GM18858 (cell line): Measurements from ENCODE around the gene AVP.
"Not testable (repeated sequence)": the region's sequence is repeated elsewhere in the genome, so short reads cannot be mapped to it uniquely, and the experiment has no call there.

ENCODE experiments used
- ATAC-seq: cut with Tn5 transposase; IDR thresholded peaks from one replicate; pipeline ENCODE4 v1.9.1; 2021; ENCODE audit not compliant: unreplicated experiment

AVP gene

DNA sequence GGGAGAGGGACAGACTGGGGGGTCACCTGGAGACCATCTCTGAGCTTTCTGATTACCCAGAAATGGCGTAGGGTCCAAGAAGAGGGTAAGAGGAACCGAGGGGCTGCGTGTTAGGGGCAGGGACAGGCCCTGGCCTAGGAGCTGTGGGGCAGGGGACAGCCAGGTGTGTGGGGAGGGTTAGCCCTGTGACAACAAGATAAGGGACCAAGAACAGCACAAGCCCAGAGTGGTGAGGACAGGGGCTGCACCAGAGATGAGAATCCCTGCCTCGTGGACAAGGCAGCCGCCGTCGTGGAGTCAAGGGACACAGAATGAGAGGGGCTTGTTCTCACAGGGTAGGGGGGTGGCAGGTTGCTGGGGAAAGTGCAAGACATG is 449 bp upstream of the AVP start:
- no peak for ATAC-seq

DNA sequence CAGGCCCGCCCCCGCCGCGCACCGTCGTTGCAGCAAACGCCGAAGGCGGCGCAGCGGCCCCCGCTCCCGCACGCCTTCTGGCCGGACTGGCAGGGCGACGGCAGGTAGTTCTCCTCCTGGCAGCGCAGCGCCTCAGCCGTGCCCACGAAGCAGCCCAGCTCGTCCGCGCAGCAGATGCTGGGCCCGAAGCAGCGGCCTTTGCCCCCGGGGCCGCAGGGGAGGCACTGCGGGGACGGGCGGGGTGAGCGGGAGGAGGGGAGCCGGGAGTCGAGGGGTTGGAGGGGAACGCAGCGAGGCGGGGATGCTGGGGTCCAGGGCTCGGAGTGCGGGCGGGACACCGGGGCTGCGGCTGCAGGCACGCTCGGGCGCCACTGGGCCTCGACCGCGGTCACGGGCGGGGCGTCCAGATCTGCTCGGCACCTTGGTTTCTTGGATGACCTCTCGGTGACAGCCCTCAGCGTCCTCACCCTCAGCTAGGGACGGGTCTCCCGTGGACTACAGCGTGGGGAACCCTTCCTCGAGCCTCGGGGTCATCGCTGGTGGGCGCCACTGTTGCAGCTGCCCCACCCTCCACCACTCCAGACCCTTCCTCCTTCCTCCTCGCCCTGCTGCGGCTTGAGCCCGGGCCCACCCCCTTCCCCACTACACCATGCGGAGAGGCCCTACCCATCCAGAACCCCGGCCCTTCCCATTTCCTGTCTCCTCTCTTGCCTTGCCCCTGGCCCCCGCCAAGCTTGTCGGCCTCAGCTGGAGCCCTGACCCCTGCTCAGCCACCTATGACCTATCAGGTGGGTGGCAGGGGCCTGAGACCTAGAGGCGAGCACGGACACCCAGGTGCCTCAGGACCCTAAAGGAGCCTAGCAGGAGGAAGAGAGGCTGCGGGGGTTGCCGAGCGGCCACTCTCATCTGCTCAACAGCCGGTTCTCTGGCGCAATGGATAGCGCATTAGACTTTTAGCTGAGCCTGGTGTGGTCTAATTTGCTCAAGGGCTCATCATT is 1.3 kb downstream of the AVP start:
- no peak for ATAC-seq

DNA sequence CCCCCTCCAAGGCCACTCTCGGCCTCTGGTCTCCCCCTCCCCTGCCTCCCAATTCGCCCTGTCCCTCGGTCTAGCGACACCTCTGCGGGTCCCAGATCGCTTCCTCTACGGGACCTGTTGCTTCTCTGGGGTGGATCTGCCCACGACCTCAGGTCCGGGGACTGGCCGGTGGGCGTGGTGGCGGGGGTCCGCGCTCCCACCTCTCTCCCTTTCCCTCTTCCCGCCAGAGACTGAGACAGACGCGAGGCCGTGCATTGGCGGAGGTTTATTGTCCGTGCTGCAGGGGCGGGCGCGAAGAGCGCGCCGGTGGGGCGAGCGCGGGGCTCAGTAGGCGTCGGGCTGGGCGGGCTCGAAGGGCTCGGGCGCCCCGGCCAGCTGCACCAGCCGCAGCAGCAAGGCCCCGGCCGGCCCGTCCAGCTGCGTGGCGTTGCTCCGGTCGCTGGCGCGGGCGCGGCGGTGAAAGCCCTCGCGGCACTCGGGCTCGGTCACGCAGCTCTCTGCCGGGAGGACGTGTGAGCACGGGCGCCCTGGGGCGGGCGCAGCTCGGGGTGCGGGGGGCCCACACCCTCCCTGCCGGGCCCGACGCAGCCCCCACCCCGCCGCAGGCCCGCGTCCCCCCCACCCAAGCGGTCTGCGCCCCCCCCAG is 2.1 kb downstream of the AVP start:
- ATAC-seq: no peak

DNA sequence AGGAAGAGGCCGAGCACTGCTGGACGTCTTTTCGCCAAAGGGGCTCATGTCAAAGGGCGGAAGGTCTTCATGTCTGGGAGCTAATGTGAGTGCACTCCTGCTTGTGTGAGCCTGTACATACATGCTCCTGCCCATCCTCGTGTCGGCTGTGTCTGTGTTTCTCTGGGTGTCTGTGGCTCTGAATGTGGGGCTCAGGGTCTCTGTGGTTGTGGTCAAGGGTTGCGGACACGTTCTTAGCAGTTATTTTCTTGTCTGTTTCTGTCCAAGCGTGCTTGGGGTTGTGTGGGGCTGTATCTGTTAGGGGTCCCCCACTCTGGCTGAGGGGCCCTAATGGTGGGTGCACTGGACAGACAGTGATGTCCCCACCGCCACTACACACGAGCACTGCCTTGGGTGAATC is 2.9 kb downstream of the AVP start:
- ATAC-seq: no peak

DNA sequence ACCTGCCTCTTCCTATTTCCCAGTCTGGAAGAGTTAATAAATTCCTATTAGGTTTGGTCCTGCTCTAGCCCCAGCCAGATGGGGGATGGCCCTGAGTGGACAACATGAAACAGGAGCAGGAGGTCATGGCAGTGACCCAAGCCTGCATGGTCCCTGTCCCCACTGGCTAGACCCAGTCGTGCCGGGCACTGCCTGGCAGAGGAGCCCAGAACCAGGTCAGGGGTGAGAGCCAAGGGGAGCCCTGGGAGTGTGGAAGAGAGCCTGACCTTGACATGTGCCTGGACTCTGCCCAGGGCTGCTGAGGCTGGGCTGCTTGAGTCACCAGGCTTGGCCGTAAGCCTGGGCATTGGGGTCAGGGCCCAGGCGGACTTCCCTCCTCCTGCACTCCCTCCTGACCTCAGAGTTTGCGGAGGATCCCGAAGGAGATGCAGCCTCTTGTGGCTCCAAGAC is 3.6 kb downstream of the AVP start:
- no peak for ATAC-seq

DNA sequence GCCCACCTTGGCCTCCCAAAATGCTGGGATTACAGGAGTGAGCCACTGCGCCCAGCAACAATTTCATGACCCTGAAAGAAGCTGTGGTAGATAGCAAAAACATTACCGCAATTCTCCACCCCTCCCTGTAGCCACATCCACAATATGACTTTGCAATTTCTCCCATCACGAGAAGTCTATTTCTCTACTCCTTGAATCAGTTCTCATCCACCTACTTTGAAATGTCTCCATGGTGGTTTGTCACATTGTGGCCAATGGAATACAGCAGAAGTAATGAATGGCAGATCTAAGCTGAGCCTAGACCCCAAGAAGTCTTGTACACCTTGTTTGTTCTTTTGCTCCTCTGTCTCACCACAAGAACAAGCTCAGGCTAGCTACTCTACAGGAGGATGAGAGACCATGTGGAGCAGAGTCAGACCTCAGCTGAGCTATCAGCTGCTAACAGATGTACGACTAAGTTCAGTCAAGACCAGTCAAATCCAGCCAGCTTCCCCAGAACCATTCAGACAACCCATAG is 6.8 kb downstream of the AVP start:
- ATAC-seq: no peak

DNA sequence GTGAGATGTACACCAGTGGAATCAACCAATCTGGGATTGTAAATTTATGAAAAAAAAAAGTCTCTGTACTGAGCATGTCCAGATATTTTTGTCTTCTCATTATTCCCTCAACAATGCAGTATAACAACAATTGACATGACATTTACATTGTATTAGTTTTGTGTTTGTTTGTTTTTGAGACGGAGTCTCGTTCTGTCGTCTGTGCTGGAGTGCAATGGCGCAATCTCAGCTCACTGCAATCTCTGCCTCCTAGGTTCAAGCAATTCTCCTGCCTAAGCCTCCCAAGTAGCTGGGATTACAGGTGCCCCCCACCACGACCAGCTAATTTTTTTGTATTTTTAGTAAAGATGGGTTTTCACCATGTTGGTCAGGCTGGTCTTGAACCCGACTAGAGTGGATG is 9.2 kb downstream of the AVP start:
- not testable (repeated sequence) for ATAC-seq

DNA sequence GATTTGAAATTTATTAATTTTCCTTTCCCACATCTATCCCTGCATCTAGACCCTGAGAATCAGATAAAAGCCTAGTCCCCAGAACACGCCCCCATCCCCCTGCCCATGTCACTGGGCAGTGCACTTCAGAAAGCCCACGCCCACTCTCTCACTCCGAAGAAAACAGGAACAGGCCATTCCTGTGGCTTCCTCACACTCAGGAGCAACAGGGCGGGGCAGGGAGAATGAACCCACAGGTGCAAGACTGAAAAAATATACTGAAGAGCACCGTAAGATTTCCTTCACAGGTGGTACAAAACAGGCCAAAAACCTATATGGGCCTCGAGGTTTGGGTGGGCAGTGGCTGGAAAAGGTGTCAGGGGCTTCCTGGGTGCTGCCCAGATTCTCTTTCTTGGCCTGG is 9.7 kb downstream of the AVP start:
- no peak for ATAC-seq

DNA sequence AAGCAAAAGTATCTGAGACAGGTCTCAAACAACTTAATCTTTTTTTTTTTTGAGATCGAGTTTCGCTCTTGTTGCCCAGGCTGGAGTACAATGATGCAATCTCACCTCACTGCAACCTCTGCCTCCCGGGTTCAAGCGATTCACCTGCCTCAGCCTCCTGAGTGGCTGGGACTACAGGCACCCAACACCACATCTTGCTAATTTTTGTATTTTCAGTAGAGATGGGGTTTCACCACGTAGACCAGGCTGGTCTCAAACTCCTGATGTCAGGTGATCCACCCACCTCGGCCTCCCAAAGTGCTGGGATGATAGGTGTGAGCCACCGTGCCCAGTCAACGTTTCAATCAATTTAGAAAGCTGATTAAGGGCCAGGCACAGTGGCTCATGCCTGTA is 11.3 kb downstream of the AVP start:
- ATAC-seq: not testable (repeated sequence)

DNA sequence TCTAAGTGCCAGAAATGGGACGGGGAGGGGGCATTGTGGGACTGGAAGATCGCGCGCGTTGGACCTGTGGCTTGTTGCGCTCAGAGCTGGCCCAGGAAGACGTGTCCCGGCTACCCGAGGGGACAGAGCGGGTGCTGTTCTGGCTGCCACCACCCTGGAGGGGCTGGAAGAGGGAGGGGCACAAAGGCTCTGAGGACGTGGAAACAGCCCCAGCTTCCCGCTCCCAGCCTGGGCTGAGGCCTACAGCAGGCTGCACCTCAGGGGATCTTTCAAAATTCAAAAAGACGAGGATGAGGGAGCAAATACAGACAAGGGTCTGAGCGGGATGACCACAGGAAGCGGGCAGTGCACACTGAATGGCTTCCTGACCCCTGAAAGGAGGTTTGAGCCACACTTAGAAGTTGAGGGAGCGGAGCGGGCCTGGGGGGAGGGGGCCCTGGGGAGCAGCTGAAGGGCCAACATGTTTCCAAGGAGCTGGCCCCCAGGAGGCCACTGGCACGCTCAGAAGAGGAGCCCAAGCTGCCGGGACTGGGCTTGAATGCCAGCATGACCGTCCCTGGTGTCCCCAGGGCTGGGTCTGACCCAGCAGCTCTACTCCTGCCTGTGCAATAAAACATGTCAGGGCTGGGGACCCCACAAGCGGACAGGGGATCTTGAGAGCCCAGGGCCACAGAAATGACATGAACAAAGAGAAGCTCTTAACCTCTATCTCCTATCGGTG is 11.8 kb downstream of the AVP start:
- no peak for ATAC-seq

DNA sequence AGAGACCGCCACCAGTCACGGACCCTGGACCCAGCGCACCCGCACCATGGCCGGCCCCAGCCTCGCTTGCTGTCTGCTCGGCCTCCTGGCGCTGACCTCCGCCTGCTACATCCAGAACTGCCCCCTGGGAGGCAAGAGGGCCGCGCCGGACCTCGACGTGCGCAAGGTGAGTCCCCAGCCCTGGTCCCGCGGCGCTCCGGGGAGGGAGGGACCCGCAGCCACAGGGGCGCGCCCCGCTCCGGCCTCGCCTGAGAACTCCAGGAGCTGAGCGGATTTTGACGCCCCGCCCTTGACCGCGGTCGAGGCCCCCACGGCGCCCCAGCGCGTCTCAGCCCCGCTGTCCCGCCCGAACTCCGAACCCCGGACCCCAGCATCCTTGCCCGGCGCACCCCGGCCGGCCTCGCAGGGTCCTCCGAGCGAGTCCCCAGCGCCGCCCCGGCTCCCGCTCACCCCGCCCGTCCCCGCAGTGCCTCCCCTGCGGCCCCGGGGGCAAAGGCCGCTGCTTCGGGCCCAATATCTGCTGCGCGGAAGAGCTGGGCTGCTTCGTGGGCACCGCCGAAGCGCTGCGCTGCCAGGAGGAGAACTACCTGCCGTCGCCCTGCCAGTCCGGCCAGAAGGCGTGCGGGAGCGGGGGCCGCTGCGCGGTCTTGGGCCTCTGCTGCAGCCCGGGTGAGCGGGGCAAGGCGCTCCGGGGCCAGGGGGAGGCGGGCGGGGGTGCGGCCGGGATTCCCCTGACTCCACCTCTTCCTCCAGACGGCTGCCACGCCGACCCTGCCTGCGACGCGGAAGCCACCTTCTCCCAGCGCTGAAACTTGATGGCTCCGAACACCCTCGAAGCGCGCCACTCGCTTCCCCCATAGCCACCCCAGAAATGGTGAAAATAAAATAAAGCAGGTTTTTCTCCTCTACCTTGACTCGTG is 12.7 kb downstream of the AVP start, which contains the start of gene OXT:
Gene OXT, plus strand, starts transcription at position 11 of the 920 bp plus-strand sequence. Its CDS starts 36 bp downstream, at position 47.
- no peak for ATAC-seq

DNA sequence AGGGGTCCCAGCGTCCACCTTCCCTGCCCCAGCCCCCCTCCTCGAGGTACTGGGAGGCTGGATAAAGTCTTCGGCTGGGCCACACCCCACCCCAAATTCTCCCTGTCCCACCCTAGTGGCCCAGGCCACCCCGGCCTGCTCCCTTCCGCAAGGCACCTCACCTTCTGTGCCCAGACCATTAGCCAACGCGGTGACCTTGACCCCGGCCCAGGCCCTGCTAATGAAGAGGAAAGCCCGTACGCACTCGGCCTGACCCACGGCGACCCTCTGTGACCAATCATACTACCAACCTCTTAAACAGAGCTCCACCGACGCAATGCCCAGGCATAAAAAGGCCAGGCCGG is 13.3 kb downstream of the AVP start:
- no peak for ATAC-seq

DNA sequence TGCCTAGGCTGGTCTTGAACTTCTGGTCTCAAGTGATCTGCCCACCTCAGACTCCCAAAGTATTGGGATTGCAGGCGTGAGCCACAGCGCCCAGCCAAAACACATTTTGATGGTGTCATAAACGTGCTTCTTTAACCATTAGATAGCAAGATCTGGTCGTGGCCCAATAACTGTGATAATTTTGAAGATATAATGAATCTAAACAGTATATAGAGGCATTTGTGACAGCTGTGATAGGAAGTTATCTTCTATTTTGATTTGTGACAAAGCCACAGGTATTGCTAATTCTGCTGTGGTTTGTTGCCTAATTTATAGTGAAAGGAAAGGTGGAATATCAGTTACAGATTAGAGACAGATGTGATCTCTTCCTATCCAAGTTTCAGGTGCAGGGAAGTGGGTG is 13.8 kb downstream of the AVP start:
- no peak for ATAC-seq

DNA sequence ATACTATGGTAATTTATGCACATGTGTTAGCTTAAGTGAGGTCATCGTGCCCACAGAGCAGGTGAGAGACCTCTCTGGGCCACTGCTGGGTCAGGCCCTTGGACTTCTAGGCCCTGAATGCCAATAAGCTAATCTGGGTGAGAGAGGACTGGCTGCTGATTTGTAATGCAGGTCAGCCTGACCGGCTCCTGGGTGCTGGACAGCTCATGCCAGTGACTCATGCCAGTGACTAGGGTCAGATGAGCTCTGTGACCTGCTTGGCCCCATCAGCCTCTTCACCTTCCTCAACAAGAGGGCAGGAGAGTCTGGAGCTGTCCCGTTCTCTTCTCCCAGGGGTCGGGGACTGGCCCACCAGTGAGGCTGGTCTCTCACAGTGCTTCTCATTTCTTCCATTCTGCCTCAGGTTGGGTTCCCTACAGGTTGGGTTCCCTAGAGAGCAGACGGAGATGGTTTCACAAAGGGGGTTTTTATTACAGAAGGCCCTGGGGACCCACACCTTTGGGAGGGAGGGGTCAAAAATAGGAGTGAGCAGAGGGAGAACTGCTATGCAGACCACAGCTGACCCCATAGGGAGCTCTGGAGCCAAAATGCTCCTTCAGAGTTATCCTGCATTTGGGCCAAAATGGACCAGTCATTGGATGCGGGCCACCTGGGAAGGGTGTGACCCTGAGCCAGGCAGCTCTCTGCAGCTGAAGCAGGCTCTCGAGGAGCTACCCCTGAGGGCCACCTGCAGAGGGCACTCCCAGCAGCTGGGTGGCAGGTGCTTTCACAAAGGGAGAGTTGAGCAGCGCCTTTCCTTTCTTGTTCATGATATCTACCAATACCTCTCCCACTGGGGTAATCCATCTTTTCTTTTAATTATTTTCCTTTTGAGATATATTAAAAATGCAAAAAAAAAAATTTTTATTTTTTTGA is 15.3 kb downstream of the AVP start:
- ATAC-seq: no peak

DNA sequence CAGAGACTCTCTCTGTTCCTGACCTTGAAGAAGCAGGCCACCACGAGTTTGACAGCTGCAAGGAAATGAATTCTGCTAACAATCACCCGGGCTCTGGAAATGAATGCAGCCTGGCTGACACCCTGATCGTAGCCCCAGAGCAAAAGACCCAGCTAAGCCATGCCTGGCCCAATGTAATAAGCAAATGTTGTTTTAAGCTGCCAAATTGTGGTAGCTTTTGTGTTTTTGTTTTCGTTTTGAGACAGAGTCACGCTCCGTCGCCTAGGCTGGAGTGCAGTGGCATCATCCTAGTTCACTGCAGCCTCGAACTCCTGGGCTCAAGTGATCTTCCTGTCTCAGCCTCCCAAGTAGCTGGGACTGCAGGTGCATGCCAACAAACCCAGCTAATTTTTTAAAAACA is 16.4 kb downstream of the AVP start:
- ATAC-seq: no peak

DNA sequence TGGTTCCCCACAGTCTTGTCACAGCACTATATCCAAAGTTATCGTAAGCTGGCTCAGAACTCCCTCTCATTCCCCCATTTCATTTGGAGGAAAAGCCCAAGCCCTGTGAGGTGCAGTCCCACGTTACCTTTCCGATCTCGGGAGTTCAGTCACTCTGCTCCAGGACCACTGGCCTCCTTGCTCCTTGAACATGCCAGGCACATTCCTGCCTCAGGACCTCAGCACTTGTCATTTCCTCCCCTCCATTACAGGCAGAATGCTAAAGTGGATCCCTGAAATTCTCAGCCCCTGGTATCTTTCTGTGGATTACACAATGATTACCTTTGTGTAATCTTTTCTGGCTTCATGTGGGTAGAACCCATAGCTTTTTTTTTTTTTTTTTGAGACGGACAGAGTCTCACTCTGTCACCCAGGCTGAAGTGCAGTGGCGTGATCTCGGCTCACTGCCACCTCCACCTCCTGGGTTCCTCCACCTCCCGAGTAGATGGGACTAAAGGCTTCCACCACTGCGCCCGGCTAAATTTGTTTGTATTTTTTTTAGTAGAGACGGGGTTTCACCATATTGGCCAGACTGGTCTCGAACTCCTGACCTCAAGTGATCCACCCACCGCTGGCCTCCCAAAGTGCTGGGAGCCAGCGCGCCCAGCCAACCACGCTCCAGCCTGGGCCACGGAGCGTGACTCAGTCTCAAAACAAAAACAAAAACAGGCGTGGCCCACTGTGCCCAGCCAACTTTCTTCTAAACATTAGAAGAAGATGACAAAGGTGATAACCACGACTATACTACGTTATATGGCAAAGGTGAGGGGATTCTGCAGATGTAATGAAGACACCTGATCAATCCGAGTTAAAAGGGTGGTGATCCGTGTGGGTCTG is 17.1 kb downstream of the AVP start:
- no peak for ATAC-seq

DNA sequence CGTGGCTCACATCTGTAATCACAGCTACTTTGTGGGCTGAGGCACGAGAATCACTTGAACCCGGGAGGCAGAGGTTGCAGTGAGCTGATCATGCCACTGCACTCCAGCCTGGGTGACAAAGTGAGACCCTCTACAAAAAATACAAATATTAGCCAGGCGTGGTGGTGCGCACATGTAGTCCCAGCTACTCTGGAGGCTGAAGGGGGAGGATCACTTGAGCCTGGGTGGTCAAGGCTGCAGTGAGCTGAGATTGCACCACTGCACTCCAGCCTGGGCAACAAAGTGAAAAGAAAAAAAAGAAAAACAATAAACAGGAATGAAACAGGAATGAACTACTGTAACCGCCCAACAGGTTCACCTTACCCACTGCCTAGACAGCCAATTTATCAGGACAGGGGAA is 20.4 kb downstream of the AVP start:
- not testable (repeated sequence) for ATAC-seq

DNA sequence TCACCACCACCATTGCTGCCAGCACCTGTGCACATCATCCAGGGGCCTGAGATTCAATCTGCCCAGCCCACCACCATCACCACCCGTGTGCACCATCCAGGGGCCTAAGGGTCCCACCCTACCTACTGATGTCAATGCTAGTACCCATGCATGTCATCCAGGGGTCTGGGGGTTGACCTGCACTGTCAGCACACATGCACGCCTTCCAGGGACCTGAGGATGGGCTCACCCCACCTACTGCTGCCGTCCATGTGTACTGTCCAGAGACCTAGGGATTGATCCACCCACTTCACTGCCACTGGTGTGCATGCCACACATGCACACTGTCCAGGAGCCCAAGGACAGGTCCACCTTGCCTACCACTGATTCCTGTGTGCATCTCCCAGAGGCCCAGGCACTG is 25.0 kb downstream of the AVP start:
- ATAC-seq: no peak
